ENCODE measurements around the gene FAM13B.
"Not testable (repeated sequence)": the region's sequence is repeated elsewhere in the genome, so short reads cannot be mapped to it uniquely, and the experiment has no call there.

The FAM13B gene

GRCh38 chr5:138032028-138032571 lies 779 bp downstream of the FAM13B start:
- Histone ChIP-seq H3K36me3 (no peaks in the 10 kb centered on the region), H3K4me1 (ENCODE audit: control insufficient read depth in 1 of 2, insufficient read depth in 1 of 2, low read depth in 1 of 2, low read length in 1 of 2) (peaks cover 48 to 52% of the 10 kb centered on the region in 2 experiments), H3K4me3 (ENCODE audit: low read depth in 1 of 2, low read length in 1 of 2) (peak overlapping the region; percentile 93 to 95), H3K27me3 (no peaks in the 10 kb centered on the region), H3K27ac (peak overlapping the region; percentile 96), H3K9me3 (no peaks in the 10 kb centered on the region)
- no peak for TF ChIP-seq CTCF (IDR thresholded peaks at IDR 0.05)

GRCh38 chr5:138029944-138030343 lies 2.9 kb downstream of the FAM13B start:
- H3K4me1 ChIP-seq (ENCODE audit: control insufficient read depth in 1 of 2, insufficient read depth in 1 of 2, low read depth in 1 of 2, low read length in 1 of 2) = peaks cover 41 to 45% of the 10 kb centered on the region in 2 experiments
- no peak for TF ChIP-seq CTCF (IDR thresholded peaks at IDR 0.05)

GRCh38 chr5:138029501-138029900 lies 3.4 kb downstream of the FAM13B start:
- no peak for TF ChIP-seq CTCF (IDR thresholded peaks at IDR 0.05)
- Histone ChIP-seq H3K4me3 (ENCODE audit: low read depth in 1 of 2, low read length in 1 of 2) (no peak overlapping the region), H3K27ac (peak overlapping the region; percentile 52), H3K4me1 (ENCODE audit: control insufficient read depth in 1 of 2, insufficient read depth in 1 of 2, low read depth in 1 of 2, low read length in 1 of 2) (peaks cover 41 to 45% of the 10 kb centered on the region in 2 experiments), H3K27me3 (no peaks in the 10 kb centered on the region), H3K9me3 (no peaks in the 10 kb centered on the region), H3K36me3 (no peaks in the 10 kb centered on the region)

More at GRCh38 chr5:138029944-138030343, 2.9 kb downstream of the FAM13B start:
- Histone ChIP-seq H3K4me3 (ENCODE audit: low read depth in 1 of 2, low read length in 1 of 2) (no peak overlapping the region), H3K27me3 (no peaks in the 10 kb centered on the region), H3K36me3 (no peaks in the 10 kb centered on the region), H3K9me3 (no peaks in the 10 kb centered on the region), H3K27ac (peak overlapping the region; percentile 52)

GRCh38 chr5:138028971-138029365 lies 3.9 kb downstream of the FAM13B start:
- TF ChIP-seq CTCF (IDR thresholded peaks at IDR 0.05) = no peak
- Histone ChIP-seq H3K27me3 (no peaks in the 10 kb centered on the region), H3K4me3 (ENCODE audit: low read depth in 1 of 2, low read length in 1 of 2) (no peak overlapping the region), H3K36me3 (no peaks in the 10 kb centered on the region), H3K9me3 (no peaks in the 10 kb centered on the region), H3K27ac (peak overlapping the region; percentile 52), H3K4me1 (ENCODE audit: control insufficient read depth in 1 of 2, insufficient read depth in 1 of 2, low read depth in 1 of 2, low read length in 1 of 2) (peaks cover 41 to 43% of the 10 kb centered on the region in 2 experiments)

- H3K9me3 ChIP-seq, H3K27ac ChIP-seq: not testable (repeated sequence)
- H3K4me1 ChIP-seq (ENCODE audit: control insufficient read depth in 1 of 2, insufficient read depth in 1 of 2, low read depth in 1 of 2, low read length in 1 of 2) = peaks cover 37 to 38% of the 10 kb centered on the region in 2 experiments
Observed at GRCh38 chr5:138028262-138028970, 4.5 kb downstream of the FAM13B start.

GRCh38 chr5:138026793-138027192 lies 6.1 kb downstream of the FAM13B start:
- H3K27ac ChIP-seq; H3K4me3 ChIP-seq (ENCODE audit: low read depth in 1 of 2, low read length in 1 of 2); H3K9me3 ChIP-seq; H3K27me3 ChIP-seq; H3K36me3 ChIP-seq: not testable (repeated sequence)
- H3K4me1 ChIP-seq (ENCODE audit: control insufficient read depth in 1 of 2, insufficient read depth in 1 of 2, low read depth in 1 of 2, low read length in 1 of 2) = peaks cover 29 to 30% of the 10 kb centered on the region in 2 experiments

More at GRCh38 chr5:138028262-138028970, 4.5 kb downstream of the FAM13B start:
- H3K27me3 ChIP-seq; H3K4me3 ChIP-seq (ENCODE audit: low read depth in 1 of 2, low read length in 1 of 2); H3K36me3 ChIP-seq: not testable (repeated sequence)
